Measurements from ENCODE around the gene NCK2. TPM values are rescaled to one million over a fixed set of nuclear protein-coding genes. Genes with fewer than 3 reads are reported as not detected.

The NCK2 gene
- total and polyA plus RNA-seq, 9 of the 15 experiments (the other 6 are each of a cell fraction or from before 2014, with no cell fraction given): 0.90 to 27.9 (median 15.9) TPM

GRCh38 chr2:105812180-105813044 lies 67.7 kb downstream of the NCK2 start (continued):
- TF ChIP-seq NFIC (IDR thresholded peaks at IDR 0.05): peak; percentile 40; the same call in 1 of the 2 replicates
- TF ChIP-seq ZNF75A (CRISPR knock-in tag; IDR thresholded peaks at IDR 0.05): no peak
- no peak for TF ChIP-seq CREB3 (tag; conservative IDR thresholded peaks at IDR 0.05; ENCODE audit: low read depth)
- TF ChIP-seq MNT (conservative IDR thresholded peaks at IDR 0.05): 0 out of 4 replicates have a peak, but pooled peaks of 1 of the 2 experiments have one; percentile 19
- 0 out of 4 replicates have a peak, but pooled peaks of 1 of the 2 experiments have one; percentile 13 for TF ChIP-seq TRIM24 (IDR thresholded peaks at IDR 0.05)
- TF ChIP-seq E2F1 (CRISPR knock-in tag; IDR thresholded peaks at IDR 0.05): no peak
- TF ChIP-seq FOXM1 (IDR thresholded peaks at IDR 0.05; ENCODE audit: low read depth): no peak
- TF ChIP-seq FOXM1 (CRISPR knock-in tag; IDR thresholded peaks at IDR 0.05; ENCODE audit: low read depth): no peak
- no peak for TF ChIP-seq RHOXF2B (CRISPR knock-in tag; conservative IDR thresholded peaks at IDR 0.05)
- TF ChIP-seq FOXA1 (IDR thresholded peaks at IDR 0.05; ENCODE audit: borderline replicate concordance): no peak

Data from K562 (cell line).